ENCODE measurements around the gene ERF. TPM values are rescaled to one million over a fixed set of nuclear protein-coding genes. Genes with fewer than 3 reads are reported as not detected.

Gene ERF
- total RNA-seq, 2 experiments from 2014 or later = 56.5 to 57.9 TPM

DNA sequence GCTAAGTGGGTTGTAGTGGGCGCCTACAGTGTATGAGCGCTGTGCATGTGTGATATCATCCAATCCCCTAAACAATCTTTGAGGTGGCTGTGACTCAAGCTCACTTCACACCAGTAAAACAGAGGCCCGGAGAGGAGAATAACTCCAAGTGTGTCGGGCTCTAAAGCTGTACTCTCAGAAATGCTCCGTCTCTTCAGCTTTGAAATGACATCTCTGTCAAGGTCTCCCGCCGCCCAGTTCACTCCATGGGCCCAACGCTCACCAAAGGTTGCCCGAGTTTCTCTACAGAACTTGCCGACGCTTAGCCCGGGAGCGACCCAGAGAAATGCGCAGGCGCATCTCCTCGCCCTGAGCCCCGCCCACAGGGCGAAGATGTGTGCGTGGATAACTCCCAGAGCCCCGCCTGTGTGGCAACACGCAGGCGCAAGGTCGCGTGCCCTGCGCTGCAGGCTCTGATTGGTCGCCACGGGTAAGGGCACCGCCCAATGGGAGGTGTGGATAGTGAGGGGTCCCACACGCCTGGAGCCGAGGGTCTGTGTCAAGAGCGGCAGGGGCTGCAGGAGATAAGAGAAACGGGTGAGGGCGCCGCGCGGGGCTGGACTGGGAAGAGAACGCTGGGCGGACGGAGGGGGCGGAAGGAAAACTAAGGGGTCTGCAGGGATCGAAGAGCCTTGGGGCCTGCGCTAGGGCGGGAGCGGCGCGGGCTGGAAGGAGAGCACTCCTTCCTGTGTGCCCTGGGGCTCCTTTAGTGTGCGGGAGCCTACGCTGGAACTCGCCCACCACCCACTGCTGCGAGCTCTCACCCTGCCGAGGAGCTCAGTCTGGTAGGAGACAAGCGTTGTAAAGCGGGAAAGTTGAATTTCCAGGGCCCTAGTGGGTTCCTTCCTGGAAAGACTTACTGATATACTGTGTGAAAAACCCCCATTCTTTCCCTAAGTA, 34.8 kb downstream of the ERF start, which contains the start of gene ZNF526:
TSS of gene ZNF526 (plus strand) at position 501 of the 939 bp plus-strand sequence. CDS start 4,092 bp downstream, outside the sequence.
- peak within 1 kb of the TSS; percentile 94 for H3K4me3 Mint-ChIP-seq
- peak within 1 kb of the TSS; percentile 95 for H3K27ac Mint-ChIP-seq
- CTCF ChIA-PET = interaction anchor here (0.6 kb wide), 1 partner anchor 1220 kb away, joined by 3 read pairs; no protein-coding TSS in a partner anchor
- peak; percentile 97 for DNase-seq
- H3K4me1 Mint-ChIP-seq = peaks cover 62% of the 10 kb centered on the region
- H3K36me3 Mint-ChIP-seq (ENCODE audit: low read depth) = peaks cover 34% of the 10 kb centered on the region
- POLR2A ChIA-PET = no interaction called here
- no peaks in the 10 kb centered on the region for H3K27me3 Mint-ChIP-seq
- no peaks in the 10 kb centered on the region for H3K9me3 Mint-ChIP-seq

DNA sequence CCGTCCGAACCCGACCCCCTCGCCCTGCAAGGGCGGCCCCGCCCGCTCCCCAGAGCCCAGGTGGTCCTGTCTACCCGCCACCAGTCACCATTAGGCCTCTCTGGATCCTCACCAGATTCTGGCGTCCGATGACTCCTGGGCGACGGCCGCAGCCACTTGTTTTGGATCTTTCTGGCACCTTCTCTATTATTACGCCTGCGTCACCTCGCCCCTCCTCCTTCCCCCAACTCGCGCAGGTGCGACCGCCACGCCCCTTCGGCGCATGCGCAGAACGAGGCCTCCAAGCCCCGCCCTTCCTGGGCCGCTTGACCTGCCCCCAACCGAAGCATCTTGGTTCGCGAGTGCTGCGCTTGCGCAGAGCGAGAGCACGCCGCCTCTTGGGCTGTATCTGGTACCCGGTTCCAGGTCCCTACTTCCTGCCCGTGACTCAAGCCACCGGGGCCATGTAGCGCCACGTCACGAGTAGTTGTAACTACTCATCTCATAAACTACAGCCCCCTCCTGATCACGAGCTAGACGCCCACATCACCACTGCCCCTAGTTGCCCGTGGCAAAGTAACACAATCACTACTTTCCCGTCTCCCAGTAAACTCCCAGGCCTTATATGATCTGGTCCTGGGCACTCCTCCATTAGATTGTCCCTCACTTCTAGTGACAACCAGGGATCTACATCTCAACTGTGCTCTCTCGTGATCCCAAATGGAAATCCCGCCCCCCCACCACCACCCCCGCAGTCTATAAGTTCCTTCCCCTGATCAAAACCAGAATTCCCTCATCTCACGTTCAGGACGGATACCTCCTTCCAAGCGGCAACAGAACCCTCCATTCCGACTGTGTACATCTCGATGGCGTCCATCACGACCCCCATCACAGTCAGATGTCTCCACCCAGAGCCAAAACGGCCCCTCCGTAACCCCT, 37.1 kb downstream of the ERF start, which contains the start of gene DEDD2:
TSS of gene DEDD2 (minus strand) at position 158 of the 918 bp plus-strand sequence. CDS start 670 bp downstream, outside the sequence.
- Mint-ChIP-seq H3K9me3 (no peaks in the 10 kb centered on the region), H3K4me3 (peak within 1 kb of the TSS; percentile 94), H3K36me3 (ENCODE audit: low read depth) (peaks cover 42% of the 10 kb centered on the region), H3K27me3 (no peaks in the 10 kb centered on the region), H3K27ac (peak within 1 kb of the TSS; percentile 95), H3K4me1 (peaks cover 79% of the 10 kb centered on the region)
- DNase-seq = peak; percentile 99
- POLR2A ChIA-PET = no interaction called here
- CTCF ChIA-PET = interaction anchor here (1.0 to 2.9 kb wide), 3 partner anchors 15 to 25 kb away, joined by 3 to 20 read pairs (median 7); no protein-coding TSS in a partner anchor

DNA sequence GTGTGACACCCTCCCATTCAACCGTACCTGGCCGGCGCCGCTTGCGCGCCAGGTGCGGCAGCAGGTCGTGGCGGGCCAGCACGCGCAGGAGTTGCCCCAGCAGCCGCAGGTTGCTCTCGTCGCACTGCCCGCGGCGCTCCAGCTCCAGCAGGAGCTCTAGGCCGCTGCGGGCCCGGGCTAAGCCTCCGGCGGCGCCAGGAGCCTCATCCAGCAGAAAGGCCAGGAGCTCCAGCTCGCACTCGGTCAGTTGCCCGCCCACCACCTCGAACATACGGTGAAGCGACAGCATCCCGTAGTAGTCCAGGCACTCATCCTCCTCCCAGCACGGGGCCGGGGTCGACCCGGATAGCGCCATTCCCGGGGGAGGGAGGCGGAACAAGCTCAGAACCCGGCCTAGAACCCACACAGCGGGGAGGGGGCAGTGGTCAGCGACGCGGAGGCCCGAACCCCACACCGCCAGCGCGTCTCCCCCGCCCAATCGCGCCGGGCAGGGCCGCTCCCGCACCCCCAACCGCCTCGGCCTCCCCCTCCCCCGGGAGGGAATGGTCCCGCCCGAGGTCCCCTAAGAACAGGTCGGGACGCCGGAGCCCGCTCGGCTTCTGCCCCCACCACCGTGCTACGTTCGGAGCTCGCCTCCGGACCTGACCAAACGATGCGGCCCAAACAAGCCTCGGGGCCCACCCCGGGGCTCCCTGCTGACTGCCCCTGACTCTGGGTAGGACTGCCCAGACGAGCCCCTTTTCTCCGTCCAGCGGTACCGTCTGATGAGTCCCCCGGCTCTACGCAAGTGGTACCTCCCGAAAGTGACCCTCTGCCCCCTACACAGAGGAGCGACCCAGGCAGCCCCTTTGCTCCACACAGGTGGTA, 38.0 kb downstream of the ERF start:
- Mint-ChIP-seq H3K9me3 (no peaks in the 10 kb centered on the region), H3K27me3 (no peaks in the 10 kb centered on the region), H3K4me3 (peak overlapping the region; percentile 94), H3K4me1 (peaks cover 75% of the 10 kb centered on the region), H3K36me3 (ENCODE audit: low read depth) (peaks cover 39% of the 10 kb centered on the region), H3K27ac (peak overlapping the region; percentile 95)
- ChIA-PET POLR2A (interaction anchor here (0.8 to 1.3 kb wide), 2 partner anchors 9 to 18 kb away, joined by 3 to 4 read pairs; no protein-coding TSS in a partner anchor), CTCF (interaction anchor here (1.0 to 2.9 kb wide), 3 partner anchors 15 to 24 kb away, joined by 3 to 20 read pairs (median 7); no protein-coding TSS in a partner anchor)
- peak; percentile 34 for DNase-seq

DNA sequence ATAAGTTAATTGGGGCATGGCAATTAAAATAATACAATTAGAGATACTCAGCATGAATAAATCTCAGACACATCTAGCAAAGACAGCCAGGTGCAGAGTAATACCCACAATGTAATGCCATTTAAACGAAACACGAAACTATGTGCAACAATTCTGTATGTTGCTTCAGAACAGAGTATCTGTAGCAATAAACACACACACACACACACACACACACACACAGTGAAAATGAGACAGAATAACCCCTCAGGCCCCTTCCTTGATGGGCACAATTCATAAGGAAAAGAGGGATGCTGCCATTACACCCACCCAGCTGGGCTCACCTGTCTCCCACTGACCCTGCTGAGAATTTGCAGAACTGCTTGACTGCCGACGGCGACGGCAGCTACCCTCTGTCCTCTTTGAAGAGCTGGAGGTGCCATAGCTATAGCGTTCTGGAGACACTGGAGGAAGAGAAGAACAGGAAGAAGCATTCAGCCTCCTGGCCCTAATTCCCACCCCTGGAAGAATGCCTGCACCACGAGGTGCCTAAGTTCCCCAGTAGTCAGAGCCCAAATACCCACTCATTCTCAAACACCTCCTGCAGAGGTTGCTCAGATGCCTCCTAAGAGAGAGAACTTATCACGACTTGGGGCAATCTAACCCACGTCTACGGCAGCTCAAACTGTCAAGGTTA, 40.0 kb downstream of the ERF start:
- DNase-seq = no peak
- no peaks in the 10 kb centered on the region for H3K27me3 Mint-ChIP-seq
- ChIA-PET CTCF (interaction anchor here (0.6 to 2.9 kb wide), 6 partner anchors 9 to 28 kb away, joined by 3 to 20 read pairs (median 4); partner anchors contain the start of gene GSK3A), POLR2A (interaction anchor here (0.7 kb wide), 1 partner anchor 67 kb away, joined by 3 read pairs; no protein-coding TSS in a partner anchor)
- no peaks in the 10 kb centered on the region for H3K9me3 Mint-ChIP-seq
- peak overlapping the region; percentile 94 for H3K4me3 Mint-ChIP-seq
- H3K27ac Mint-ChIP-seq = peak overlapping the region; percentile 63
- H3K36me3 Mint-ChIP-seq (ENCODE audit: low read depth) = peaks cover 39% of the 10 kb centered on the region
- H3K4me1 Mint-ChIP-seq = peaks cover 68% of the 10 kb centered on the region

GRCh38 chr19:42212886-42213285, 42.0 kb downstream of the ERF start:
- Mint-ChIP-seq H3K27ac (peak overlapping the region; percentile 77), H3K4me1 (peaks cover 64% of the 10 kb centered on the region), H3K9me3 (no peaks in the 10 kb centered on the region), H3K36me3 (ENCODE audit: low read depth) (peaks cover 57% of the 10 kb centered on the region), H3K4me3 (peak overlapping the region; percentile 30), H3K27me3 (no peaks in the 10 kb centered on the region)
- ChIA-PET CTCF (interaction anchor here (1.4 kb wide), 1 partner anchor 31 kb away, joined by 4 read pairs; no protein-coding TSS in a partner anchor), POLR2A (no interaction called here)
- no peak for DNase-seq

GRCh38 chr19:42208612-42209011, 46.3 kb downstream of the ERF start:
- peaks cover 60% of the 10 kb centered on the region for H3K4me1 Mint-ChIP-seq
- peaks cover 66% of the 10 kb centered on the region for H3K36me3 Mint-ChIP-seq (ENCODE audit: low read depth)
- H3K27me3 Mint-ChIP-seq = no peaks in the 10 kb centered on the region

GRCh38 chr19:42207767-42208271, 47.1 kb downstream of the ERF start:
- no peaks in the 10 kb centered on the region for H3K27me3 Mint-ChIP-seq
- ChIA-PET POLR2A (interaction anchor here (1.0 kb wide), 1 partner anchor 9 kb away, joined by 4 read pairs; no protein-coding TSS in a partner anchor), CTCF (interaction anchor here (1.1 to 1.2 kb wide), 2 partner anchors 9 to 93 kb away, joined by 3 to 5 read pairs; no protein-coding TSS in a partner anchor)
- no peak for DNase-seq
- peaks cover 66% of the 10 kb centered on the region for H3K36me3 Mint-ChIP-seq (ENCODE audit: low read depth)
- peaks cover 59% of the 10 kb centered on the region for H3K4me1 Mint-ChIP-seq
- peak overlapping the region; percentile 80 for H3K27ac Mint-ChIP-seq
- no peaks in the 10 kb centered on the region for H3K9me3 Mint-ChIP-seq
- H3K4me3 Mint-ChIP-seq = no peak overlapping the region

More at GRCh38 chr19:42208612-42209011, 46.3 kb downstream of the ERF start:
- H3K27ac Mint-ChIP-seq = peak overlapping the region; percentile 31
- no peak overlapping the region for H3K4me3 Mint-ChIP-seq
- CTCF ChIA-PET = no interaction called here
- no peaks in the 10 kb centered on the region for H3K9me3 Mint-ChIP-seq
- DNase-seq = no peak
- POLR2A ChIA-PET = no interaction called here

DNA sequence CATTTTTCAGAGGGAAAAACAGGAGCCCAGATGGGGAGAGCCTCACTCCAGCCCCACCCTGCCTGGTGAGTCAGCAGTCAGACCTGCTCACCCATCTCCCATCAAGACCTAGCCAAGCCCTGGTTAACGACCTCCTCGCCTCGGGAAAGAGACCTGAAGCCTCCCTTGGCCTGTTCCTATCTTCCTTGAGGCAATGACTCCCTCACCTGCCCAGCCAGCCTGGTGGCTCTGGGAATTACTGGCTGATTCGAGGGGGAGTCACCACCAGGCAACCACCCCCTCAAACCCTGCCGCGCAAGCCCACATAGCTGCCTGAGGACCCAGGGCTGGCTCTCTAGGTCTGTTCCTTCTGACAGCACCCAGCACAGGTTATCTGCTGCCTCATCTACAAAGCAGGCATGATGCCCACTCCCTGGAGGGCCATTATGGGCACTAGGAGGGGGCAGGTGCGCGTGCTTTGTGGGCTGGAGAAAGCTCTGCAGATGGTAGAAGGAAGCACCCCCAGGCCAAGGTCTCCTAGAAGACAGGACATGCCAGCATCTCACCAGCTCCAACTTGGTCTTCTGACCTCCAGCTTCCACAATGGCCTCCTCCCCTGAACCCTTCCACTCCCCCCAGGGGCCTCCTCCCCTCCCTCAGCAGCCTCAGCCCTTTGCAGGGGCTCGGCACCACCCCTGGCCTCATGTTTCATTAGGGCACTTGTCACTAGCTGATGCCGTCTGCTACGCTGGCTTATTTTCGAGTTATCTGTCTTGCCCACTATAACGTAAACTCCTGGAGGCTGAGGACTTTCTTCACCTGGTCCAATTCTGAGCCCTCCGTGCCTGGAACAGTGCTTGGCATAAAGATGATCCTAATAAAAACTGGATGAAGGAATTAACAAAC, 47.8 kb downstream of the ERF start:
- no peak overlapping the region for H3K4me3 Mint-ChIP-seq
- H3K27me3 Mint-ChIP-seq = no peaks in the 10 kb centered on the region
- CTCF ChIA-PET = interaction anchor here (0.9 to 1.2 kb wide), 3 partner anchors 8 to 92 kb away, joined by 3 to 5 read pairs (median 4); no protein-coding TSS in a partner anchor
- H3K4me1 Mint-ChIP-seq = peaks cover 60% of the 10 kb centered on the region
- DNase-seq = no peak
- POLR2A ChIA-PET = interaction anchor here (1.0 kb wide), 1 partner anchor 9 kb away, joined by 4 read pairs; no protein-coding TSS in a partner anchor
- peaks cover 70% of the 10 kb centered on the region for H3K36me3 Mint-ChIP-seq (ENCODE audit: low read depth)
- H3K27ac Mint-ChIP-seq = peak overlapping the region; percentile 80
- no peaks in the 10 kb centered on the region for H3K9me3 Mint-ChIP-seq

- ChIA-PET POLR2A (no interaction called here), CTCF (interaction anchor here (4.4 kb wide), 1 partner anchor 11 kb away, joined by 20 read pairs; no protein-coding TSS in a partner anchor)
- peaks cover 80% of the 10 kb centered on the region for H3K4me1 Mint-ChIP-seq
- H3K27me3 Mint-ChIP-seq = no peaks in the 10 kb centered on the region
- H3K27ac Mint-ChIP-seq = peak overlapping the region; percentile 70
- H3K9me3 Mint-ChIP-seq = no peaks in the 10 kb centered on the region
- peaks cover 87% of the 10 kb centered on the region for H3K36me3 Mint-ChIP-seq (ENCODE audit: low read depth)
- no peak overlapping the region for H3K4me3 Mint-ChIP-seq
- DNase-seq = no peak
These were observed 50.3 kb downstream of the ERF start for GRCh38 chr19:42204664-42205063.

GRCh38 chr19:42203700-42204099, 51.2 kb downstream of the ERF start:
- Mint-ChIP-seq H3K9me3 (no peaks in the 10 kb centered on the region), H3K4me3 (no peak overlapping the region), H3K4me1 (peaks cover 83% of the 10 kb centered on the region), H3K27me3 (no peaks in the 10 kb centered on the region), H3K36me3 (ENCODE audit: low read depth) (peaks cover 88% of the 10 kb centered on the region), H3K27ac (peak overlapping the region; percentile 81)
- ChIA-PET POLR2A (no interaction called here), CTCF (interaction anchor here (4.4 kb wide), 1 partner anchor 12 kb away, joined by 20 read pairs; no protein-coding TSS in a partner anchor)
- DNase-seq = no peak
